Stimulated activated naive CD8-positive, alpha-beta T cell treated with anti-CD3 and anti-CD28 coated beads, Interleukin-15, amount 100 ng/mL, for 72 hours (primary cell): ENCODE data around the gene TBC1D10B.
"Not testable (repeated sequence)": the region's sequence is repeated elsewhere in the genome, so short reads cannot be mapped to it uniquely, and the experiment has no call there.

Experiments
- ATAC-seq: fragments of 150-1000 bp; cut with Tn5 transposase; 2 replicates; pipeline ENCODE4 v1.10.0; 2021; ENCODE audit warnings: mild to moderate bottlenecking, moderate library complexity
- DNase-seq, 2 donors: peaks; one replicate each; pipeline ENCODE4 v3.0.0; 2021 to 2022
- H3K27ac Mint-ChIP-seq, 2 donors: one replicate each; pipeline ENCODE4 v1.8.0; 2022; ENCODE audit warnings: mild to moderate bottlenecking in 2 of 2, mixed read lengths in 2 of 2, moderate library complexity in 2 of 2
- H3K27me3 Mint-ChIP-seq: one replicate; pipeline ENCODE4 v1.8.0; 2022; ENCODE audit warnings: mixed read lengths
- H3K4me1 Mint-ChIP-seq: one replicate; pipeline ENCODE4 v1.8.0; 2022; ENCODE audit warnings: mild to moderate bottlenecking, mixed read lengths
- H3K4me3 Mint-ChIP-seq, 2 donors: one replicate each; pipeline ENCODE4 v1.8.0; 2022; ENCODE audit warnings: mild to moderate bottlenecking in 2 of 2, mixed read lengths in 2 of 2, moderate library complexity in 1 of 2
- H3K9me3 Mint-ChIP-seq, 2 donors: one replicate each; pipeline ENCODE4 v1.8.0; 2022; ENCODE audit warnings: mixed read lengths in 2 of 2

Gene TBC1D10B

DNA sequence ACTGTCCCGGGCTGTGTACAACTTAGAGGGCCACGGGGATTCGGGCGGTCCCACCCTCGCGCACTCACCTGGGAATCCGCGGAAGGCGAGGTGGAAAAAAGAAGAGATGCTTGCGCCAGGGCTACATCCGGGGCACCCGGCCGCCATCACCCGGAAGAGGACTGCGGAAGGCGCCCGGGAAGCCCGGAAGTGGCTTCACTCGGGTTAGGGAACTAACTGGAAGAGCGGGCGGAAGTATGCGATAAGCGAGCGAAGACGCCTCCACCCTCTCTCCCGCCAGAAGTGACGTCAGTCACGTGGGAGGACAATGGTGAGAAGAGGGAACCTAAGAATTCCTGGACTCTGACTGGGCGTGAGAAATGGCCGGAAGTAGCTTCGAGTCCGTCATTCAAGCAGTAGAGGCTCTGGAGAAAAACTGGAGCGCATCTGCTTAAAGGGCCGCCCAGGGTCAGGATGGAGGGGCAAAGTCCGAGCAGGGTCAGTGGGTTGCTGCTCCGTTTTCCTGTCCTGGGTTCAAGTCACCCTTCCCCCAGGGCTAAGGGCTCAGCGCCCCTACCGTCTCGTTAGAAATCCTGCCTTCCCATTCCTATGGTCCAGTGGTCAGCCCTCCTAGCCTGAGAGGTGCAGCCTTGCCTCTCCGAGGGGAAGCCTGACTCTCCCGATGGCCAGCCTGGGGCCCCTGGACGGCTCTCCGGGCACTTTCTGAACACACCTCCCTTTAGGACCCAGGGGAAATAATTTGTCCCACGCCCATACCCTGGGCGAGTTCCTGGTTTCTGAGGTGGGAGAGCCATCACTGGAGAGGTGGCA, 14.9 kb downstream of the TBC1D10B start, which contains the start of gene CD2BP2:
CD2BP2 (minus strand) TSS at position 165 of the 810 bp plus-strand sequence. CDS start 627 bp downstream, outside the sequence.
- Mint-ChIP-seq H3K4me1 (peaks cover 68% of the 10 kb centered on the region), H3K27ac (peak within 1 kb of the TSS; percentile 93 to 99), H3K9me3 (no peaks in the 10 kb centered on the region), H3K27me3 (no peaks in the 10 kb centered on the region), H3K4me3 (peak within 1 kb of the TSS; percentile 89 to 94)
- DNase-seq: peak; percentile 71 to 86
- peak; percentile 77 for ATAC-seq

DNA sequence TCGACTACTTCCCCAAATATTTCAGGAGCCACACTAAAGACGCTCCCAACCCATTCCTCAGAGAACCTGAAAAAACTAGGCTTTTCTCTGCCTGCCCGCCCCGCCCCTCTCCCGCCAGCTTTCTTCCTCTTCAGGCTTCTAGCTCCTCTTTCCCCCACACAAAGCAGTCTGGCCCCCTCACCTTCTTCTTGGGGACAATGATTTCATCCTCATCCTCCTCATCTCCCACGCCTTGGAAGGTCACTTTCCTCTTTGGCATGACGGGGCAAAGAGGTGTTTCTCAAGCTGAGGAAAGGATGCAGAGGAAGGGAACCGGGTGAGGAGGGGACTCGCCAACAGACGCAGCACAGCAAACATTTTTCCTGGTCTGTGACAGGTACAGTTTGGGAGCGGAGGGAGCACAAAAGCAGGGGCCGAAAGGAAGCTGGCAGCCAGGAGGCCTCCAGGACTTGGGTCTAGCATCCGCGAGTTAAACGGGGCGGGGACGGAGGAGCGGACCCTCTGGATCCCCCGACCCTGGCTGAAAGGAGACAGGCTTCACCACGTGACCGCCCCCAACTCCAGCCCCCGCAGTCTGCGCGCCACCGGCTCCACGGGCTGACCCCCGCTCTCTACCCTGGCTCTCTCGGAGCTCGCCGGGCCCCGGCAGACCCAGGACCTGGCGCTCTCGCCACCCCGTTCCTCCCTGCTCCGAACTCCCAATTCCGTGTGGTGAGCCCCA, 15.7 kb downstream of the TBC1D10B start:
- Mint-ChIP-seq H3K27ac (peak overlapping the region; percentile 93 to 99), H3K4me3 (peak overlapping the region; percentile 89 to 94), H3K4me1 (peaks cover 75% of the 10 kb centered on the region), H3K9me3 (no peaks in the 10 kb centered on the region), H3K27me3 (no peaks in the 10 kb centered on the region)
- DNase-seq (no peak), ATAC-seq (peak; percentile 41)

DNA sequence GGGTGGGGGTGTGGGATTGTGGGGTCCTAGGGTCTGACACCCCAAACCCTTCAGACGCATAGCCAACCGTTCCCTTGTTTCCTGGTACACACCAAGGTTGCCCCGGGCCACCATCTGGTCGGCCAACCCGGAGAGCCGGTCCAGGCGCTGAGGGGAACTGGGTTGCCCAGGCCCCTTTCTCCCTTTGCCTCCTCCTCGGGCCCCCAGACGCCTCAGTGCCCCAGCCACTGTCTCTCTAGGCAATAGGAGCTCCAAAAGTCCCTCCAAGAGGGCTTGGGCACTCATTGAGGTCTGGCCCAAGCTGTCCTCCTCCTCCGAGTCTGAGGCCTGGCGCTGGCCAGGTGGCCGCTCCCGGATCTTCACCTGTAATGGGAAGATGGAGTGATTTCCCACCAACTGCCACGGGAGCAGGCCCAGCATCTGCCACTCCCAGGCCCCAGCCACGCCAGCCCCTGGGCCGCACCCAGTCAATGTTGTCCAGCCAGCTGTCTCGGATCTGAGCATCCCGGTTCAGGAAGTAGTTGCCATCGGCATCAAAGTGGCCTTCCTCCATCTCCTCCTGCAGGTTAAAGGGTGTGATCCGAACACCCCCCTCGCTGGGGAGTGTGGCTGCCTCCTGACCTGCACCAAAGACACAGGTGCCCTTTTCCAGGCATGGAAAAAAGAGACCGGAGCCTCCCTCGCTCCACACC, 16.7 kb downstream of the TBC1D10B start:
- peak overlapping the region in 1 of 2 donors; percentile 86 for H3K27ac Mint-ChIP-seq

DNA sequence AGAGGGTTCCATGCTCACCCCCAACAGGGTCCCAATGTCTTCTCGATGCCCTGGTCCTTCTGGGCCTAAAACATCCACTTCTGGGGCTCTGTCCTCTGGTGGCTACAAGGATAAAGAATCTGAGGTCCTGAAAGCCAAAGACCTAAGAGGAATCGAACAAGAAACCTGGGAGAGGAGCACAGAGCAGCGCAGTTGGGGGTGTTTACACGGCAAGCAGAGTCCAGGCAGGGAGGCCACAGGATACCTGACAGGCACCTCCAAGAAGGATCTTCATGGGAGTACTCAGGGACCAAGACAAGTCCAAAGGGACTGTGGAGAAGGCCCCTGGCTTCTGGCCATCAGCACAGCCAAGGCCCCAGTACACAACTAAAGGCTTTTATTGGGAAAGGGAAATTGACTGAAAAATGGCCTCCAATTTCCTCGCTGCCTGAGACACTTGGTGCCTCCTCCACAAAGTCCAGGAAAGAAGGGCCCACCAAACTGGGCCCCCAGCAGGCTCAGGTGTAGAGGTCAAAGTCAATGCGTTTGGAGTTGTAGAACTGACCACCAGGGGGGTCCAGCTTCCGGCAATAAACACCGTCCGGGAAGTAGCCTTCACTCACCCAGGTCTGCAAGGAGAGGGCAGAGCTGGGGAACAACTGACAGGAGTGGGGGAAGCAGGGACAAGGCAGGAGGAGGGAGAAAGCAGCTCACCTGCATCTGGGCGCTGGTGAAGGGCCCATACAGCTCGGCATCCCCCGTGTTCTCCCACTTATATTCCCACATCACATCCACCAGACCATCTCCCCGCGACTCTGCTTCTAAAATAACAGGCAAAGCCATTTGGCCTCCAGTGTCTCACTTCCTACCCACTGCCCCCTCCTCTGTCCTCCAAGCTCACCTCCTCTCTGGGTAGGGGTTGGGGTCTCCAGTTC, 17.5 kb downstream of the TBC1D10B start:
- Mint-ChIP-seq H3K4me3 (no peak overlapping the region), H3K9me3 (no peaks in the 10 kb centered on the region), H3K4me1 (peaks cover 82% of the 10 kb centered on the region), H3K27ac (no peak overlapping the region), H3K27me3 (no peaks in the 10 kb centered on the region)
- ATAC-seq (no peak), DNase-seq (no peak)

More for the DNA sequence above, 16.7 kb downstream of the TBC1D10B start:
- DNase-seq (no peak), ATAC-seq (no peak)
- H3K9me3 Mint-ChIP-seq: no peaks in the 10 kb centered on the region
- H3K27me3 Mint-ChIP-seq: no peaks in the 10 kb centered on the region
- H3K4me1 Mint-ChIP-seq: peaks cover 82% of the 10 kb centered on the region
- peak overlapping the region; percentile 89 to 94 for H3K4me3 Mint-ChIP-seq

DNA sequence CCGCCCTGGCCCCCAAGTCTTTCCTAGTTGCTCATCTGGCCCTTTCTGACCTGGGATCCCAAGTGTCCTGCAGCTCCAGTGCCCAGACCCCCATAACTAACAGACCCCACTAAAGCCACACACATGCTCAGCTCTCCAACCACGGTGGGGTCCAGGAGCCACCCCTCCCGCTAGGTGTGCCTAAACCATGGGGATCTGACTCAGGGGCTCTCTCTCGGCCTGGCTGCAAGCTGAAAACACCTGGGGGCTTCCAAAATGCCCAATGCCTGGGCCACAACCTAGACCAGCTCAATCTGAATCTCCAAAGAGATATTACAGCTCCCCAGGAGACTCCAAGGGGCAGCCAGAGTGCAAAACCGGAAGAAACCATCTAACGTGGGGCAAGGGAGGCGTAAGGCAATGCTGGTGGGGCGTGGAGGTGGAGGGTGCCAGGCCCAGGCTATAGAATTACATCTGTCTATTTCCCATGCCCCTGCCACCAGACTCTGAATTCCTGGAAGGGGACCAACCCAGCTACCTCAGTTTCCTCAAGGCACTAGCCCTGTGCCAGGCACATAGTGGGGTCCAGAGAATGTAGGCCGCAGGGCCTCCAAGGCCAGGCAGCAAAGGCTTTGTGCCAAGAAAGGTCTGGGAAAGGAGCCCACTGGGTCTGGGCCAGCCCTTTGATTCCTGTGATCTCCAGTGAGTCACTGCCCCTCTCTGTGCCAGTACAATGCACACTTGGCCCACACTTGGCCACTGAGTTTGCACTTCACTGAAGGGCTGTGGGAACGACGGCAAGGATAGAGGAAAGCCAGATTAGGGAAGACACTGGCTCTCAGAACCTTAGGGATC, 18.5 kb downstream of the TBC1D10B start:
- Mint-ChIP-seq H3K4me3 (peak overlapping the region in 1 of 2 donors; percentile 12), H3K4me1 (peaks cover 76% of the 10 kb centered on the region), H3K27ac (peak overlapping the region in 1 of 2 donors; percentile 47), H3K9me3 (no peaks in the 10 kb centered on the region), H3K27me3 (no peaks in the 10 kb centered on the region)
- DNase-seq (no peak), ATAC-seq (no peak)

DNA sequence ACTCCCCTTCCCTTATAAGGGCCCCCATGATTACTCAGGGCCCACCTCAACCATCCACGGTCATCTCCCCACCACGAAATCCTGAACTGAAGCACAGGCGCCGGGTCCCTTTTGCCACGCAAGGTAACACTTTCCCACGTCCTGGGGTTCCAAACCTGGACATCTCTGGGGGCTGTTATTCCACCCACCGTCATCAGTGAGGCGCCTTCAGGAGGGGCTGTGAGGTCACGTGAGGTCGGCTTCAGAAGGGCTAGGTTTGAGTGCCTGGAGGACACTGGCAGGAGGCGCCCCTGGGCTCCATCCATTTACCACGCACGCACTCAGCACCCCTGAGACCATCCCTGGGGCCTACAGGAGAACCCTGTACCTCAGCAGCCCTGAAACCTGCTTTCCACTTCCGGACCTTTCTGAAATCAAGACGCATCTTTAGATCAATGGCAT, 19.3 kb downstream of the TBC1D10B start:
- Mint-ChIP-seq H3K27ac (peak overlapping the region; percentile 79 to 90), H3K4me1 (peaks cover 68% of the 10 kb centered on the region), H3K9me3 (no peaks in the 10 kb centered on the region), H3K27me3 (no peaks in the 10 kb centered on the region), H3K4me3 (peak overlapping the region; percentile 10 to 25)
- no peak for ATAC-seq
- DNase-seq: no peak

DNA sequence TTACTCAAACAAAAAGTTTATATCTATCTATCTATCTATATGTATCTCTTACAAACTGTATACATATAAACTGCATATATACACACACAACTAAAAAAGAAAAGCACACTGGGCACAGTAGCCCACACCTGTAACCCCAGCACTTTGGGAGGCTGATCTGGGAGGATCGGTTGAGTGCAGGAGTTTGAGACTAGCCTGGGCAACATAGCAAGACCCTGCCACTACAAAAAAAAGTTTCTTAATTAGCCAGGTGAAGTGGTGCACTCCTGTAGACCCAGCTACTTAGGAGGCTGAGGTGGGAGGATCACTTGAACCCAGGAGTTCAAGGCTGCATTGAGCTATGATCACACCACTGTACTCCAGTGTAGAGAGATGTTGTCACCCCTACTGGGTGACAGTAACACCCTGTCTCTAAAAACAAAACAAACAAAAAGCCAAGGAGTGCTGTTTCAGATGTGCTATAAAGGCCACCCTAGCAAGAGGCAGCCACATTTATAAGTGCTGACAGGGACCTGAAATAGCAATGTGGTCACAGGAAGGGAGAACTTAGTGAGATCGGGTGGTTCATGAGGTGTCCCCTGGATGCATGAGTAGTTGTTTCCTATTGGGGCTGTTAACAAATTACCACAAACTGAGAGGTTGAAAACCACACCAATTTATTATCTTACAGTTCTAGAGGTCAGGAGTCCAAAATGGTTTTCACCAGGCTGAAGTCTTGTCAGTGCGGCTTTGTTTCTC, 20.0 kb downstream of the TBC1D10B start:
- ATAC-seq (peak; percentile 88), DNase-seq (peak; percentile 39 to 77)
- H3K4me1 Mint-ChIP-seq: peaks cover 61% of the 10 kb centered on the region

DNA sequence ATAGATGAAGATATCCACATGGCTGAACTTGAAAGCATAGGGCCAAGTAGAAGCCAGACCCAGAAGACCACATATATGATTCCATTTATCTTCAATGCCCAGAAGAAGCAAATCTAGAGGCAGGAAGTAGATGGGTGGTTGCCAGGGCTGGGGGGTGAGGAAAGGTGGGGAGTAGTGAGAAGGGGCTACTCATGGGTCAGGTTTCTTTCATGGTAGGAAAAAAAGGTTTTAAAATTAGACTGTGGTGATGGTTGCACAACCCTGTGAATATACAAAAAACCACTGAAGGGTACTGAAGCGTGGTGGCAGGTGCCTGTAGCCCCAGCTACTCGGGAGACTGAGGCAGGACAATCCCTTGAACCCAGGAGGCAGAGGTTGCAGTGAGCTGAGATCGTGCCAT, 20.6 kb downstream of the TBC1D10B start:
- Mint-ChIP-seq H3K27me3 (no peaks in the 10 kb centered on the region), H3K4me1 (peaks cover 58% of the 10 kb centered on the region), H3K4me3 (peak overlapping the region; percentile 16 to 42), H3K27ac (peak overlapping the region; percentile 56 to 60), H3K9me3 (no peaks in the 10 kb centered on the region)
- ATAC-seq (no peak), DNase-seq (no peak)

More for the DNA sequence above, 20.0 kb downstream of the TBC1D10B start:
- Mint-ChIP-seq H3K4me3 (peak overlapping the region; percentile 10 to 25), H3K27me3 (no peaks in the 10 kb centered on the region), H3K27ac (peak overlapping the region; percentile 90 to 95), H3K9me3 (no peaks in the 10 kb centered on the region)

DNA sequence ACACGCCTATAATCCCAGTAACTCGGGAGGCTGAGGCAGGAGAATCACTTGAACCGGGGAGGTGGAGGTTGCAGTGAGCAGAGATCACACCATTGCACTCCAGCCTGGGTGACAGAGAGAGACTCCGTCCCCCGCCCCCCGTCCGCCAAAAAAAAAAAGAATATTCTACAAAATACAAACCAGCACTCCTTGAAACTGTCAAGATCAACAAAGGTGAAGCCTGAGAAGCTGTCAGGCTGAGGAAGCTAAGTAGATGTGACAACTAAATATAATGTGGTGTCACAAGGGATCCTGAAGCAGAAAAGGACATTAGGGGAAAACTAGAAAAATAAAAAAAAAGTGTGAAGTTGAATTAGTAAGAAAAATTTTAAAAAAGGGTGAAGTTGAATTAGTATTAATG, 21.4 kb downstream of the TBC1D10B start:
- Mint-ChIP-seq H3K9me3 (no peaks in the 10 kb centered on the region), H3K27ac (peak overlapping the region; percentile 33 to 60), H3K4me3 (no peak overlapping the region), H3K4me1 (peaks cover 51% of the 10 kb centered on the region), H3K27me3 (no peaks in the 10 kb centered on the region)
- ATAC-seq: no peak
- no peak for DNase-seq

DNA sequence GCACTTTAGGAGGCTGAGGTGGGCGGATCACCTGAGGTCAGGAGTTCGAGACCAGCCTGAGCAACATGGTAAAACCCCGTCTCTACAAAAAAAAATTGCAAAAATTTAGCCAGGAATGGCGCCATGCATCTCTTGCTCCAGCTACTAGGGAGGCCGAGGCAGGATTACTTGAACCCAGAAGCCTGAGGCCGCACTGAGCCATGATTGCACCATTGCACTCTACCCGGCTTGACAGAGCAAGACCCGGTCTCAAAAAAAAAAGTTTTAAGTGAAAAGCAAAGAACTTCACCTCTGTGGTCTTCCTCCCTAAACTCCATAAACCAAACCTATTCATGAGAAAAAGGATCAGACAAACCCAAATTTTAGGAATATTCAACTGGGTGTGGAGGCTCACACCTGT, 22.2 kb downstream of the TBC1D10B start:
- Mint-ChIP-seq H3K9me3 (no peaks in the 10 kb centered on the region), H3K4me1 (peaks cover 42% of the 10 kb centered on the region), H3K27ac (no peak overlapping the region), H3K4me3 (no peak overlapping the region), H3K27me3 (no peaks in the 10 kb centered on the region)
- no peak for DNase-seq
- no peak for ATAC-seq

DNA sequence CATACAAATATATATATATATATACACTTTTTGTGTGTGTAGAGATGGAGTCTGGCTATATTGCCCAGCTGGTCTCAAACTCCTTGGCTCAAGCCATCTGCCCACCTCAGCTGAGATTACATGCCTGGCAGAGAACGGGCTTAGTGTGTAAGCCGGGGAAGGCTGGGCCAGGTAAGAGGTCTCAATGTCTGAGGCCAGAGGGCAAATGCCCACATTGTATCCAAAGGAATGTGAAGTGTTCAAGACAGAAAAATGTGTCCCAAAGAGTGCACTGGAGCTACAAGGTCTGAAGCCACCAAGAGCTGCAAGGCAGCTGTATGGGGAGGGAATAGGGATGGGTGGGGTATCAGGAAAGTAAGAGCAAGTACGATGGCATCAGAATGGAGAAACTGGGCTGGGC, 24.0 kb downstream of the TBC1D10B start:
- no peak overlapping the region for H3K27ac Mint-ChIP-seq
- H3K4me1 Mint-ChIP-seq: peaks cover 24% of the 10 kb centered on the region
- H3K27me3 Mint-ChIP-seq: no peaks in the 10 kb centered on the region
- DNase-seq: no peak
- H3K9me3 Mint-ChIP-seq: no peaks in the 10 kb centered on the region
- H3K4me3 Mint-ChIP-seq: no peak overlapping the region
- ATAC-seq: no peak

DNA sequence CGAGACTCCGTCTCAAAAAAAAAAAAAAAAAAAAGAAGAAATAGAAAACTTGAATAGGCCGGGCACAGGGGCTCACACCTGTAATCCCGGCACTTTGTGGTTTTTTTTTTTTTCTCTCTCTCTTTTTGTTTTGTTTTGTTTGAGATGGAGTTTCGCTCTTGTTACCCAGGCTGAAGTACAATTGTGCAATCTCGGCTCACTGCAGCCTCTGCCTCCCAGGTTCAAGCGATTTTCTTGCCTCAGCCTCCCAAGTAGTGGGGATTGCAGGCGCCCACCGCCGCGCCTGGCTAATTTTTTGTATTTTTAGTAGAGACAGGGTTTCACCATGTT, 26.8 kb downstream of the TBC1D10B start:
- H3K9me3 Mint-ChIP-seq, H3K27ac Mint-ChIP-seq, DNase-seq, H3K4me3 Mint-ChIP-seq, ATAC-seq, H3K27me3 Mint-ChIP-seq: not testable (repeated sequence)
- H3K4me1 Mint-ChIP-seq: peaks cover 15% of the 10 kb centered on the region

DNA sequence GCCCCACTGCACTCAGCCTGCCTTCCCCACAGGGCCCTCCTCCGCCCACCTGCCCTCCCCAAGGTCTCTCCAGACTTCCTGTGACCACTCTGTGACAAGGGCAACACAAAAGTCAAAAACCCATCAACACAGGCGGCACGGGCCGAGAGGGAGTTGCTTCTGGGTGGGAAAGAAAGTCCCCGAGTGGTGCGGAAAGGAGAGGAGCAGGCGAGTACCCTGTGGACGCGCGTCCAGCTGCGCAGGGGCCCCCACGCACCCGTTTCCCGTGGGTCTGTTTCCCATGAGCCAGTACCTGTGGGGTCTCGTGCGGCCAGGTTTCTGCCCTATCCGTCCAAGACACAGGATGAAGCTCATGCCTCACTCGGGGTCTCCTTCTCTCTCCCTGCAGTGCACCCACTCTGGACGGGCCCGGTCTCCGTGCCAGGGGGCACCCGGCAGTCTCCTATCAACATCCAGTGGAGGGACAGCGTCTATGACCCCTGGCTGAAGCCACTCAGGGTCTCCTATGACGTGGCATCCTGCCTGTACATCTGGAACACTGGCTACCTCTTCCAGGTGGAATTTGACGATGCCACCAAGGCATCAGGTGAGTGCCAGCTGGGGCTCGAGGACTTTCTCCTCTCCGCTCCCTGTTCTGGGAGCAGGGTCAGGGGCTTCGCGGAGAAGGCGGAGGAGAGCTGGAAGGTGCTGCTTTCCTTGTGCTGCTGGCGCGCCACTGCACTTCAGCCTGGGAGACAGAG, 27.4 kb downstream of the TBC1D10B start:
- no peak overlapping the region for H3K4me3 Mint-ChIP-seq
- H3K4me1 Mint-ChIP-seq: peaks cover 15% of the 10 kb centered on the region
- H3K27ac Mint-ChIP-seq: peak overlapping the region in 1 of 2 donors; percentile 27
- DNase-seq (peak in 1 of 2 donors; percentile 9), ATAC-seq (no peak)
- H3K27me3 Mint-ChIP-seq: no peaks in the 10 kb centered on the region
- no peaks in the 10 kb centered on the region for H3K9me3 Mint-ChIP-seq
